Measurements from ENCODE around the gene MARS1.

The MARS1 gene

GRCh38 chr12:57526477-57527126, 38.7 kb downstream of the MARS1 start:
- DNase-seq (ENCODE audit: extremely low read depth in 1 of 2, low read depth in 1 of 2): no peak

- no peak for DNase-seq (ENCODE audit: extremely low read depth in 1 of 2, low read depth in 1 of 2)
Measured at GRCh38 chr12:57527184-57527583, 39.3 kb downstream of the MARS1 start.

DNA sequence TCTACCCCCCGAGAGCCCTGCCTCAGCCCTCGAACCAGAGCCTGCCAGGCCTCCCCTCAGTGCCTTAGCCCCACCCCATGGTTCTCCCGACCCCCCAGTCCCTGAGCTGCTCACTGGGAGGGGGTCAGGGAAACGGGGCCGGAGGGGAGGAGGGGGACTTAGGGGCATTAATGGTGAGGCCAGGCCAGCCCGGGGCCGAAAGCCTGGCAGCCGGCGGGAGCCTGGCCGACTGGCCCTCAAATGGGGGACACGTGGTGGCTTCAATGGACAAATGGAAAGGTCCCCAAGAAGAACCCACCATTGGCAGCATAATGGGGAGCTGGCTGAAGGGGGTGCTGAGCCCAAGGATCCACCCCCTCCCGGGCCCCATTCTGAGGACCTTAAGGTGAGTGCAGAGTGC, 40.3 kb downstream of the MARS1 start:
- DNase-seq (ENCODE audit: extremely low read depth in 1 of 2, low read depth in 1 of 2): no peak

DNA sequence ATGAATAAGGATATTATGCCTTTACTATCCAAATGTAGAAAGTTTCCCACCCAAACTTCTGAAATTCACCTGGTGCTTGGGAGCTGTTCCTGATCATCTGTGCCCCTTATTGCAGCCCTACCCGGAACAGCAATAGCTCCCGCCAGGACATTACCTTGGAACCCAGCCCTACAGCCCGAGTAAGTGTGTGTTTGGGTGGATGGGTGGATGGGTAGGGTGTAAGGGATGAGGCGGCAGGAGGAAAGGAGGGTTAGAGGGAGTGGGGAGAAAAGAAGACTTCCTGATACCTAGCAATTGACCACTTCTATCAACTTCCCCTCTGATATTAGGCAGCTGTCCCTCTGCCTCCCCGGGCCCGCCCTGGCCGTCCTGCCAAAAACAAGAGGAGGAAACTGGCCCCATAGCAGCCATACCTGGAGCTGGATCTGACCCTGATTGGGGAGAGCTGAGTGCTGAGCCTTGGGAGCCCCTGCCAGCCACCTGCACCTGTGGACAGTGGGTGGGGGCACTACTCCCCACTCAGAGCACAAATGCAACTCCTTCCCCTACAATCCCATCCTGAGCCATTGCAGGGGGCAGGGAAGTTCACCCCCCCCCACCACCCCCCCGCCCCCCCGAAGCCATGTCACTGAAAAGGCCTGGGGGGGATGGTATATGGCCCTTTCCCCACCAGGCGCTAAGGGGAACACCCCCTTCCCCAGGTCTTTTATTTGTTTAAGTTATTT, 41.1 kb downstream of the MARS1 start:
- DNase-seq (ENCODE audit: extremely low read depth in 1 of 2, low read depth in 1 of 2): no peak

- DNase-seq (ENCODE audit: extremely low read depth in 1 of 2, low read depth in 1 of 2): no peak
Measured at GRCh38 chr12:57529831-57530230, 42.0 kb downstream of the MARS1 start.

- DNase-seq (ENCODE audit: extremely low read depth in 1 of 2, low read depth in 1 of 2): no peak
Measured at GRCh38 chr12:57530396-57531142, 42.7 kb downstream of the MARS1 start.

GRCh38 chr12:57531836-57532235, 44.0 kb downstream of the MARS1 start:
- no peak for DNase-seq (ENCODE audit: extremely low read depth in 1 of 2, low read depth in 1 of 2)

GRCh38 chr12:57533108-57533507, 45.2 kb downstream of the MARS1 start:
- no peak for DNase-seq (ENCODE audit: extremely low read depth in 1 of 2, low read depth in 1 of 2)

DNA sequence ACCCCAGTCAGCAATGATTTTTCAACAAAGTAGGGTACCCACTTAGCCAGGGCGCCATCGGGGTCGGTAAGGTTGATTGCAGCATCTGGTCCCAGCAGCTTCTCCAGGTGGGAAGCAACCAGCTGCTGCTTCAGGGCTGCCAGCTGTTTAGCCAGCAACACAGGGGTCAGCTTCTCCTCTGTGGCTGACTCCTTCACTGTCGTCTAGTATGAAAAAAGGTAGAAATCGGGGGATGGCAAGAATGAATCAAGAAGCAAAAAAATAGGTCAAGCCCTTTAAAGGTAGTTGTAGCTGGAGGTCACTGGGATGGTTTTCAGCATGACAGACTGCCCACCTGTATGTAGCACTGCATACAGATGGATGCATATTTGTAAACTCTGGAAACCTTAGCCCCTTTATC, 46.4 kb downstream of the MARS1 start:
- DNase-seq (ENCODE audit: extremely low read depth in 1 of 2, low read depth in 1 of 2): no peak

DNA sequence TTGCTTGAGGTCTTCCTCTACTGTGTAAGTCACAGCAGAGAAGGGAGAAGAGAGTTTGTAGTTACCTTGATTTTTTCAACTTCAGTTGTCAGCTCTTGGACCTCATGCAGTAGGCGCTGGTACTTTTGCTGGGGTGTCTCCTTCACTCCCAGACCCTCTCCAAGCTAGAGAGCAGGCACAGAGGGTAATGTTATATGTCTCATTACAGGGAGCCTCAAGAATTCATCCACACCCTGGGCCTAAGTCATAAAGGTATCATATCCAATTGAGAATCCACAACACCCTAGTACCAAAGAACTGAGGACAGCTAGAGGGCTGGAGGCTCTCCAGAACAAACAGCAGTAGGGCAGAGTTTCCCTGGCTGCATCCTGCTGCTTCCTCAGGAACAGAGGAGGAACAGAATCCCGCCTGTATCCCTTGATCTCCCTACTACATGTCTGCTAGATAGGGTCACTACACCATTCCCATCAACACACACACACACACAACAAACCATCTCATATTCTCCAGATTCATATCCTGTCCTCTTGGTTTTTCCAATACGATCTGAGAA, 47.2 kb downstream of the MARS1 start:
- no peak for DNase-seq (ENCODE audit: extremely low read depth in 1 of 2, low read depth in 1 of 2)

GRCh38 chr12:57535764-57536596, 48.1 kb downstream of the MARS1 start:
- DNase-seq (ENCODE audit: extremely low read depth in 1 of 2, low read depth in 1 of 2): no peak

DNA sequence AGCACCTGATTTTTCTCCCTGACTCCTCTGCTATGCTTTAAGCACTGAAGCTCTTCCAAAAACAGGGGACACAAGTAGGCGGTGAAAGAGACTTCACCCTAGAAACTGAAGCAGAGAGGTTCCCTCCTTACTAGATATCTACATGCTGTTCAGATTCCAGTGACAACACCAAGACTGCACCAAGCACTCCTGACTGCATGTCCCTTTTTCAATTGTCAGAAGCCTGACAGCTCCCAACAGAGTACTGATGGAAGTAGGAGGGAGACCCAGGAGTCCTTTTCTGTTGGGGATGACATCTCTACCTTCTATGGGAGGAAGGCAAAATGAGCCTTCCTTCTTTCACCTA, 48.7 kb downstream of the MARS1 start:
- no peak for DNase-seq (ENCODE audit: extremely low read depth in 1 of 2, low read depth in 1 of 2)

GRCh38 chr12:57539134-57539768, 51.4 kb downstream of the MARS1 start:
- DNase-seq (ENCODE audit: extremely low read depth in 1 of 2, low read depth in 1 of 2): no peak

DNA sequence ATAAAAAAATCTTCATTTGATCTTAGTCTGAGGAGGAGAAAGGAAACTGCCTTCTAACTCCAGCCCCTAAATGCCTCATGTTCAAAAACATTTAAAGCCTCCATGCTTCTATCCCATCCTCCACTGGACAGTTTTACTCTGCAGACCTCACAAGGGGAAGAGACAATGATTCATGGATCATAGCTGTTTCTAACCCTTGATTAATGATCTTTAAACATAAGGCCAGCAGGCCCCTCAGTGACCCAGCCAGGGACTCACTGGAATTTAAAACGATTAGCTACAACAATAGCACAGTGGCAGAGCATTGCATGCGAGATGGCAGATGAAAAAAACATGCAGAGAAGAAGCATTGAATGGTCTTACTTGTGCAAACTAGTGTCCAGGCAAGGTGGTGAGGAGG, 53.1 kb downstream of the MARS1 start:
- DNase-seq (ENCODE audit: extremely low read depth in 1 of 2, low read depth in 1 of 2): no peak

- DNase-seq (ENCODE audit: extremely low read depth in 1 of 2, low read depth in 1 of 2): no peak
Measured at GRCh38 chr12:57541717-57542116, 53.8 kb downstream of the MARS1 start.

GRCh38 chr12:57543581-57543980, 55.7 kb downstream of the MARS1 start:
- DNase-seq (ENCODE audit: extremely low read depth in 1 of 2, low read depth in 1 of 2): no peak

GRCh38 chr12:57545809-57546437, 58.1 kb downstream of the MARS1 start:
- no peak for DNase-seq (ENCODE audit: extremely low read depth in 1 of 2, low read depth in 1 of 2)

DNA sequence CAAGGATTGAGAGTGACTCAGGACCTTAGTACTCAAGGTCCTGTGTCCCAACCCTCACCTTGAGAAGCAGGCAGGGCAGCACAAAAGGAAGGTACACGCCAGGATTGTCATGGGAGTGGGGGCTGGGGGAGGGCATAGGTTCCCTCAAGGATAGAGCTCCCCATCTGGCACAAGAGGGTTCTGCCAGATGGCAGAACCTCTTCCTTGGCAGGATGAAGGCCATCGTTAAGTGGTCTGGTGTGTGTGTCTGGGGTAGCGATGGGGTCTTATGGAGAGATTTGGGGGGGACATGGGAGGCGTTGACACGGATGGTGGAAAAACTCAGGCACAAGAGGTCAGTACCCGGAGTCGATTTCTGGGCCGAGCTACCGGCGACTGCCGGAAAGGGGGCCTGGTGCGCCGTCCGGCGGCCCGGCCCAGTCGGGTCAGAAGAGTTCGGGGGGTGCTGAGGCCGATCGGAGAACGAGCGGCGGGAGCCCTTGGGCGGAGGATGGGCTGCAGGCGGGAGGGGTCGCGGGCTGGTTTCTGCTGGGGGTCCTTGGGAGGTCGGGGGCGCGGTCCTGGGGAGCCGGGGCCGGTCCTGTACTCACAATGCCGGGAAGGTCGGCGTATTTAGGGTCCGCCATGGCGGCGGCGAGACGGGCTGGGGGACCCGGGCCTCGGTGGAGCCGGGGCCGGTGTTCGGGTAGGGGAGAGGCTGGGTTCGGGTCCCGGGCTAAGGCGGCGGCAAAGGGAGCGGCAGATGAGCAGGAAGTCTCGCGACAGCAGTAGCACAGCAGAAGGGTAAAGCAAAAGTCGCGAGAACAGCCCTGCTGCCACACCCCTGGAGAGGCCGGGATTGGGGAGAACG, 58.8 kb downstream of the MARS1 start, which contains the start of gene DCTN2:
TSS of gene DCTN2 (minus strand) at position 755 of the 850 bp plus-strand sequence. CDS start at position 626, 129 bp downstream.
- DNase-seq (ENCODE audit: extremely low read depth in 1 of 2, low read depth in 1 of 2): peak in 1 of 2 donors; percentile 97
